GM23338 (cell line): ENCODE data around the gene TNNI3. TPM values are rescaled to one million over a fixed set of nuclear protein-coding genes. Genes with fewer than 3 reads are reported as not detected.
A peak's percentile ranks its signal among the peaks of the same experiment; 100 is the strongest.

Experiments used
- ATAC-seq: fragments of 200-7000 bp; cut with Tn5 transposase; 3 replicates; pipeline ENCODE4 v1.9.1; 2020
- DNase-seq: peaks from one replicate; pipeline ENCODE4 v3.0.0-alpha.2; 2015; ENCODE audit warnings: low spot score
- H2AFZ ChIP-seq: fragments of 200-600 bp; sonication (generic); 2 replicates; pipeline ENCODE4 v1.8.0; 2016; ENCODE audit warnings: antibody characterized with exemption, mild to moderate bottlenecking, moderate library complexity
- H3F3A ChIP-seq: fragments of 200-600 bp; sonication (generic); replicated peaks from 2 replicates; pipeline ENCODE4 v1.8.0; 2017; ENCODE audit warnings: antibody characterized with exemption, mixed run types, low read depth
- H3K27ac ChIP-seq: fragments of 200-600 bp; sonication (generic); 2 replicates; pipeline ENCODE4 v1.6.1; 2016; ENCODE audit warnings: low read depth
- H3K27me3 ChIP-seq: fragments of 200-600 bp; sonication (generic); 2 replicates; pipeline ENCODE4 v1.8.0; 2016; ENCODE audit warnings: mild to moderate bottlenecking, mixed run types, moderate library complexity; ENCODE audit not compliant: insufficient read depth
- H3K36me3 ChIP-seq: fragments of 200-600 bp; sonication (generic); 2 replicates; pipeline ENCODE4 v1.8.0; 2016; ENCODE audit warnings: mild to moderate bottlenecking; ENCODE audit not compliant: insufficient read depth
- H3K4me1 ChIP-seq: fragments of 200-600 bp; sonication (generic); 2 replicates; pipeline ENCODE4 v1.8.0; 2016; ENCODE audit warnings: mild to moderate bottlenecking, moderate library complexity; ENCODE audit not compliant: insufficient read depth
- H3K4me2 ChIP-seq: fragments of 200-600 bp; sonication (generic); 2 replicates; pipeline ENCODE4 v1.7.1; 2017; ENCODE audit warnings: mixed run types
- H3K4me3 ChIP-seq: fragments of 200-600 bp; sonication (generic); 2 replicates; pipeline ENCODE4 v1.6.1; 2016; ENCODE audit warnings: mixed run types
- H3K79me2 ChIP-seq: fragments of 200-600 bp; sonication (generic); replicated peaks from 2 replicates; pipeline ENCODE4 v1.8.0; 2017; ENCODE audit warnings: mild to moderate bottlenecking; ENCODE audit not compliant: insufficient read depth
- H3K9me2 ChIP-seq: fragments of 200-600 bp; sonication (generic); 2 replicates; pipeline ENCODE4 v1.8.0; 2017; ENCODE audit not compliant: insufficient read depth
- H4K20me1 ChIP-seq: fragments of 200-600 bp; sonication (generic); replicated peaks from 2 replicates; pipeline ENCODE4 v1.8.0; 2017; ENCODE audit warnings: mild to moderate bottlenecking; ENCODE audit not compliant: insufficient read depth
- H3K27ac Mint-ChIP-seq: 2 replicates; pipeline ENCODE4 v1.8.0; 2020; ENCODE audit warnings: inconsistent platforms, mild to moderate bottlenecking, moderate library complexity, mixed read lengths
- H3K27me3 Mint-ChIP-seq: 3 replicates; pipeline ENCODE4 v1.8.0; 2022; ENCODE audit warnings: low read depth, mild to moderate bottlenecking, moderate library complexity, mixed read lengths, inconsistent platforms; ENCODE audit not compliant: insufficient read depth, poor library complexity
- H3K36me3 Mint-ChIP-seq: 3 replicates; pipeline ENCODE4 v1.8.0; 2021; ENCODE audit warnings: low read depth, mild to moderate bottlenecking, inconsistent platforms, moderate library complexity, mixed read lengths
- H3K4me1 Mint-ChIP-seq: 3 replicates; pipeline ENCODE4 v1.8.0; 2020; ENCODE audit warnings: mild to moderate bottlenecking, inconsistent platforms, mixed read lengths
- H3K4me3 Mint-ChIP-seq: 3 replicates; pipeline ENCODE4 v1.8.0; 2021; ENCODE audit warnings: moderate library complexity, mild to moderate bottlenecking, inconsistent platforms, mixed read lengths
- H3K9me3 Mint-ChIP-seq: 3 replicates; pipeline ENCODE4 v1.8.0; 2020; ENCODE audit warnings: moderate library complexity, mild to moderate bottlenecking, inconsistent platforms, mixed read lengths
- EZH2phosphoT487 ChIP-seq: fragments of 200-600 bp; sonication (generic); IDR thresholded peaks from one replicate; pipeline ENCODE4 v1.8.1; 2018; ENCODE audit warnings: antibody characterized with exemption; ENCODE audit not compliant: unreplicated experiment
- JUNB ChIP-seq: IDR thresholded peaks from one replicate; pipeline ENCODE4 v1.6.1; 2016; ENCODE audit warnings: antibody characterized with exemption; ENCODE audit not compliant: unreplicated experiment
- STAT1 ChIP-seq: IDR thresholded peaks from one replicate; pipeline ENCODE4 v1.6.1; 2016; ENCODE audit warnings: antibody characterized with exemption; ENCODE audit not compliant: unreplicated experiment
- ZNF114 ChIP-seq: fragments of 250-450 bp; sonication (Bioruptor Pico); IDR thresholded peaks from 2 replicates; pipeline ENCODE4 v1.5.0; 2020; ENCODE audit warnings: mild to moderate bottlenecking, moderate library complexity
- ZNF331 ChIP-seq: fragments of 250-450 bp; sonication (Bioruptor Pico); IDR thresholded peaks from 2 replicates; pipeline ENCODE4 v1.5.0; 2020; ENCODE audit warnings: low read depth, mild to moderate bottlenecking, moderate library complexity
- long read RNA-seq: library from polyadenylated mRNA; unstranded; transcript quantifications from one replicate; pipeline ENCODE4 v2.0.0, GENCODE V29; 2020; ENCODE audit not compliant: unreplicated experiment
- polyA plus RNA-seq: library from polyadenylated mRNA; unstranded; fragments of >200 nt; fragmentation: Nextera tagmentation; extraction: Ambion mirVana; gene quantifications from 2 replicates; pipeline ENCODE4 v1.2.1, GENCODE V29; 2016
- total RNA-seq: library from RNA; depleted of rRNA; stranded (reverse); fragments of >200 nt; shearing (Covaris generic); gene quantifications from 2 replicates; pipeline ENCODE4 v1.2.3, GENCODE V29; 2014; rRNA removed
- TF ChIP-seq, protein P1 (sequence below): IDR thresholded peaks from one replicate; pipeline ENCODE4 v1.6.1; 2018; ENCODE audit warnings: antibody characterized with exemption; ENCODE audit not compliant: unreplicated experiment
- TF ChIP-seq, protein P2 (sequence below), 2 experiments: fragments of 200-600 bp in 1 of 2; sonication (generic) in 1 of 2; conservative IDR thresholded peaks; 2 replicates each; pipeline versions ENCODE4 v1.5.1 to v1.6.1; 2016 to 2017; ENCODE audit warnings: antibody characterized with exemption in 2 of 2, low read depth in 2 of 2, mild to moderate bottlenecking in 2 of 2, moderate library complexity in 1 of 2

The TNNI3 gene
- total RNA-seq (21.5 and 27.9 TPM in 2 replicates), polyA plus RNA-seq (150 and 153 TPM in 2 replicates)
- long read RNA-seq, transcript TNNI3-202 (4 exons, 699 nt): major isoform, 18 of 34 reads
- long read RNA-seq, transcript TNNI3-207 (5 exons, 669 nt): minor isoform, 15 of 34 reads
- long read RNA-seq, partial matches to known transcripts: 0 of 34 reads
- long read RNA-seq, other reads (novel, unspliced or antisense): 1 of 34 reads

DNA sequence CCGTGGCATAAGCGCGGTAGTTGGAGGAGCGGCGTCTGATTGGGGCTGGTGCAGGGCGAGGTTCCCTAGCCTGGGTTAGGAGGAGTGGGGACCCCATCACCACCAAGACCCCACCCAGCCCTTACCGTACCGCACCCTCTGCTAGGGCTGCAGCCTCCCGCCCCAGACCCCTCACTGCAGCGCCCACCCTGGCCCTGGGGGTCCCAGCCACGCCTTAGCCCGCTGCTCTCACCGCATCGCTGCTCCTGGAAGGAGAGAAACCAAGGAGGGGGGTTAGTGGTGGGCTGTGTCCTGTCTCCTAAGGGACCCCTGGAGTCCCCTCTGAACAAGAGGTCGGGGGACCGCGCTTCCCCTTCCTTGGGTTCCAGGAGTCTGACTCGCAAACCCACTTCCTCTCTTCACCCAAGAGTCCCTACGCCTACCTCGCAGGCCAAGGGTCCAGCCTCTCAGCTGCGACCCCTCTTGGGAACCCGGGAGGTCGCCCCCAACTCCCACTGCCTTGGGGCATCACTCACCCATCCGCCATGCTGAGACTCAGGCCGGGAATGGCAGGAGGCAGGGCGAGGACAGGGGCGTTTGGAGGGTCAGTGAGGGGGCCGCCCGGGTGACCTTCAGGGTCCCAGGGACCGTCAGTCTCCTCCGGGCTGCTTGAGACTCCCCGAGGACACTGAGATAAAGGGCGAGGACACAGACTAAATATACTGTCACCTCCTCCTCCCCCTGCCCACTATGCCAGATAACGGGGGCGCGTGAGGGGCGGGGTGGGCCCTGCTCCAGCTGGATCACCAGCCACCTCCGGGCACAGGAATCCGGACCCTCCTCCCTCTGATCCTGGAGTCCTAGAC, at the start of gene TNNI3:
TNNI3 (minus strand) TSS at position 669 of the 845 bp plus-strand sequence; CDS start at position 526, 143 bp downstream.
- peak within 1 kb of the TSS; percentile 34; the same call in 1 of the 2 replicates for H2AFZ ChIP-seq

DNA sequence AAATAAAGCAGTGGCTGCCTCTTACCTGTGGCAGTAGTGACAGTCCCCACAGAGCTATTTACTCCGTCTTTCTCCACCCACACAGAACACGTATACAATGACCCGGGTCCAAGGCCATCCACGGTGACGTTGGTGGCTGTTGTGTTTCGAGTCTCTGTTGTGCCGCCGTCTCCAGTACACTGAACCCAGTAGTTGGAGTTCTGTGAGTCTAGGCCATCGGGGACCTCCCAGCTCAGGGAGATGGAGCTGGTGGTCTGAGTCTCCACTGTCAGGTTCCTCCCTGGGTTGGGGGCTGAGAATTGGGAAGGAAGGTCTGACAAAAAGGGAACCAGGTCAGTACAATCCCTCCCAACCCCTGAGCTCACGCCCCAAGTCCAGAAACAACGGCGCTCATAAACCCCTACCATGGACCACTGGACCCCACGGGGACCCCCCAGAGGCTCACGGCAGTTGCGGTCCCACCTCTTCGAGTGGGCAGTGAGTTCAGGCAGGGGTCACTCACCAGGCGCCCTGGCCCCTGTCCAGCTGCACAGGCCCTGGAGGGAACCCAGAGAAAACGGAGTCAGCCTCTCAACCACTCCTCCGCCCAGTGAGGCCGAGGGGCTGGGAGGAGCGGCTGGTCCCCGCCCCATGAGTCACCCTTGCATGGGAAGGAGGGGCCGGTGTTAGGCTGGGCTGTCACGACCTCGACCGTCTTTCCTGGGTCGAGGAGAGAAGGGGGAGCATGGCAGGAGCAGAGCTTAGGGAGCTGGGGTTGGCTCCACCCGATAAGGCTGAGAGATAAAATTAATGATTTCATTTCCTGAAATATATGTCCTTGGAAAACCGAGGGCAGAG, 49.4 kb upstream of the TNNI3 start:
- no peaks in the 10 kb centered on the region for H3K79me2 ChIP-seq
- no peak for TF ChIP-seq ZNF114 (CRISPR knock-in tag)
- no peak for TF ChIP-seq JUNB
- TF ChIP-seq STAT1: no peak
- TF ChIP-seq, protein P1, sequence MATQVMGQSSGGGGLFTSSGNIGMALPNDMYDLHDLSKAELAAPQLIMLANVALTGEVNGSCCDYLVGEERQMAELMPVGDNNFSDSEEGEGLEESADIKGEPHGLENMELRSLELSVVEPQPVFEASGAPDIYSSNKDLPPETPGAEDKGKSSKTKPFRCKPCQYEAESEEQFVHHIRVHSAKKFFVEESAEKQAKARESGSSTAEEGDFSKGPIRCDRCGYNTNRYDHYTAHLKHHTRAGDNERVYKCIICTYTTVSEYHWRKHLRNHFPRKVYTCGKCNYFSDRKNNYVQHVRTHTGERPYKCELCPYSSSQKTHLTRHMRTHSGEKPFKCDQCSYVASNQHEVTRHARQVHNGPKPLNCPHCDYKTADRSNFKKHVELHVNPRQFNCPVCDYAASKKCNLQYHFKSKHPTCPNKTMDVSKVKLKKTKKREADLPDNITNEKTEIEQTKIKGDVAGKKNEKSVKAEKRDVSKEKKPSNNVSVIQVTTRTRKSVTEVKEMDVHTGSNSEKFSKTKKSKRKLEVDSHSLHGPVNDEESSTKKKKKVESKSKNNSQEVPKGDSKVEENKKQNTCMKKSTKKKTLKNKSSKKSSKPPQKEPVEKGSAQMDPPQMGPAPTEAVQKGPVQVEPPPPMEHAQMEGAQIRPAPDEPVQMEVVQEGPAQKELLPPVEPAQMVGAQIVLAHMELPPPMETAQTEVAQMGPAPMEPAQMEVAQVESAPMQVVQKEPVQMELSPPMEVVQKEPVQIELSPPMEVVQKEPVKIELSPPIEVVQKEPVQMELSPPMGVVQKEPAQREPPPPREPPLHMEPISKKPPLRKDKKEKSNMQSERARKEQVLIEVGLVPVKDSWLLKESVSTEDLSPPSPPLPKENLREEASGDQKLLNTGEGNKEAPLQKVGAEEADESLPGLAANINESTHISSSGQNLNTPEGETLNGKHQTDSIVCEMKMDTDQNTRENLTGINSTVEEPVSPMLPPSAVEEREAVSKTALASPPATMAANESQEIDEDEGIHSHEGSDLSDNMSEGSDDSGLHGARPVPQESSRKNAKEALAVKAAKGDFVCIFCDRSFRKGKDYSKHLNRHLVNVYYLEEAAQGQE: no peak
- H3K27me3 ChIP-seq: no peaks in the 10 kb centered on the region
- peak overlapping the region; percentile 34; the same call in 1 of the 2 replicates for H3K4me3 ChIP-seq
- H3F3A ChIP-seq: no peaks in the 10 kb centered on the region
- Mint-ChIP-seq H3K9me3 (peaks cover 5% of the 10 kb centered on the region), H3K4me3 (peak overlapping the region; percentile 35; the same call in 1 of the 3 replicates), H3K4me1 (peaks cover 10% of the 10 kb centered on the region), H3K36me3 (no peaks in the 10 kb centered on the region), H3K27me3 (peaks cover 10% of the 10 kb centered on the region), H3K27ac (no peak overlapping the region)
- H2AFZ ChIP-seq: peak overlapping the region; percentile 66; the same call in 1 of the 2 replicates
- DNase-seq: peak; percentile 83
- peak; percentile 99 for ATAC-seq
- no peaks in the 10 kb centered on the region for H3K4me1 ChIP-seq
- no peaks in the 10 kb centered on the region for H4K20me1 ChIP-seq
- H3K27ac ChIP-seq: no peak overlapping the region
- H3K4me2 ChIP-seq: peak overlapping the region; percentile 60
- H3K36me3 ChIP-seq: no peaks in the 10 kb centered on the region
- H3K9me2 ChIP-seq: no peaks in the 10 kb centered on the region

More for the DNA sequence above, at the start of gene TNNI3:
- Histone ChIP-seq H3K27ac (no peak within 1 kb of the TSS), H3F3A (0 out of 2 replicates have a peak, but pooled peaks cover 3% of the 10 kb centered on the region), H3K36me3 (no peaks in the 10 kb centered on the region; the same call in 1 of the 2 replicates), H3K27me3 (peaks cover 23% of the 10 kb centered on the region), H3K79me2 (no peaks in the 10 kb centered on the region), H3K4me1 (peaks cover 26% of the 10 kb centered on the region), H4K20me1 (no peaks in the 10 kb centered on the region), H3K9me2 (no peaks in the 10 kb centered on the region), H3K4me2 (peak within 1 kb of the TSS; percentile 87), H3K4me3 (peak within 1 kb of the TSS; percentile 83)
- peak within 1 kb of the TSS; percentile 92 for H3K4me3 Mint-ChIP-seq
- H3K9me3 Mint-ChIP-seq: peaks cover 2% of the 10 kb centered on the region
- H3K27me3 Mint-ChIP-seq: peaks cover 36% of the 10 kb centered on the region
- H3K36me3 Mint-ChIP-seq: peaks cover 20% of the 10 kb centered on the region
- H3K27ac Mint-ChIP-seq: peak within 1 kb of the TSS; percentile 94
- no peak for DNase-seq
- no peak for ATAC-seq
- TF ChIP-seq, protein P2, sequence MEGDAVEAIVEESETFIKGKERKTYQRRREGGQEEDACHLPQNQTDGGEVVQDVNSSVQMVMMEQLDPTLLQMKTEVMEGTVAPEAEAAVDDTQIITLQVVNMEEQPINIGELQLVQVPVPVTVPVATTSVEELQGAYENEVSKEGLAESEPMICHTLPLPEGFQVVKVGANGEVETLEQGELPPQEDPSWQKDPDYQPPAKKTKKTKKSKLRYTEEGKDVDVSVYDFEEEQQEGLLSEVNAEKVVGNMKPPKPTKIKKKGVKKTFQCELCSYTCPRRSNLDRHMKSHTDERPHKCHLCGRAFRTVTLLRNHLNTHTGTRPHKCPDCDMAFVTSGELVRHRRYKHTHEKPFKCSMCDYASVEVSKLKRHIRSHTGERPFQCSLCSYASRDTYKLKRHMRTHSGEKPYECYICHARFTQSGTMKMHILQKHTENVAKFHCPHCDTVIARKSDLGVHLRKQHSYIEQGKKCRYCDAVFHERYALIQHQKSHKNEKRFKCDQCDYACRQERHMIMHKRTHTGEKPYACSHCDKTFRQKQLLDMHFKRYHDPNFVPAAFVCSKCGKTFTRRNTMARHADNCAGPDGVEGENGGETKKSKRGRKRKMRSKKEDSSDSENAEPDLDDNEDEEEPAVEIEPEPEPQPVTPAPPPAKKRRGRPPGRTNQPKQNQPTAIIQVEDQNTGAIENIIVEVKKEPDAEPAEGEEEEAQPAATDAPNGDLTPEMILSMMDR (conservative IDR thresholded peaks at IDR 0.05; ENCODE audit: low read depth in 2 of 2): no peak
- no peak for TF ChIP-seq JUNB
- TF ChIP-seq EZH2phosphoT487: no peak
- TF ChIP-seq ZNF331: no peak
- TF ChIP-seq ZNF114 (CRISPR knock-in tag): no peak
- peaks cover 21% of the 10 kb centered on the region for H3K4me1 Mint-ChIP-seq
